Left lobe of liver (tissue), 2 donors: ENCODE measurements around the gene ATXN7L1. TPM values are rescaled to one million over a fixed set of nuclear protein-coding genes. Genes with fewer than 3 reads are reported as not detected.
A peak's percentile ranks its signal among the peaks of the same experiment; 100 is the strongest.

ENCODE experiments used
- ATAC-seq: fragments of 200-7000 bp; cut with Tn5 transposase; one replicate; pipeline ENCODE4 v1.9.1; 2020; ENCODE audit warnings: mild to moderate bottlenecking, moderate library complexity
- DNase-seq: peaks from one replicate; pipeline ENCODE4 v3.0.0-alpha.2; 2020; ENCODE audit warnings: low spot score
- total RNA-seq: library from RNA; stranded (reverse); gene quantifications from one replicate; pipeline ENCODE4 v1.2.1, GENCODE V29; 2021
- donor health status: DM: no; HTN: no; CAD: no; lungs with moderate emphysema.
- donor health status: DM: no; HTN: yes; CAD: no.

Gene ATXN7L1
- total RNA-seq, 1 donor from 2014 or later = 15.5 TPM

DNA sequence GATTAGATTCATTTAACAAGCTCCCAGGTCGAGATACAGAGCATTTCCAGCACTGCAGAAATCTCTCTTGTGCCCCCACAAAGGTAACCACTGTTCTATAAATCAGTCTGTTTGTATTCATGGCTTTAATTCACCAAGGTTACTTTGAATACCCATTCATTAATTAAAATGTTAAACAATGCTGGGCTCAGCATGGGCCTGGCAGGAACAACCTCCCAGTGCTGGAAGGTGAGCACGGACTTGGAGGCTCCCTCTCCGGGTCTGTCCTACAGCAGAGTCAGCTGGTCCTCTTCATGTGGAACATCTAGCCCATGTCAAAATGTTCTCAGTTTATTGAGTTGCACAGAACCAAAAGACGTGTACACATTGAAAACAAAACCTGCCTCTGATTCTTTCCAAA is 279.5 kb downstream of the ATXN7L1 start:
- ATAC-seq = no peak
- no peak for DNase-seq

DNA sequence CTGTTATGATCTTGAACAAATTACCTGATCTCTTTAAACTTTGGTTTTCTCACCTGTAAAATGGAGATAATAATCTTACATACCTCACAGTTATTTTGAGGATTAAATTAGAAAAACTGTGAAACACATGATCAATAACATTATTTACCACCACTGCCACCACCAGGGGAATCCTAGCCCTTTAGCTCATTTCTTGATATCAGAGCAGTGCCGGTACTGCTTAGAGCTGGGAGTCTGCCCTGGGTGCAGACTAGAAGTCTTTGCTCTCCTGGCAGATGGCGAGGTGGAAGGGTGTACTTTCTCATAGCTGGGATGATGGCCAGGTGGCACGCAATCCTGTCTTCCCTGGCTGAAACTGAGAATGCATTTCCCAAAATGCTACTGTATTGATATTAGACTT is 282.4 kb downstream of the ATXN7L1 start:
- ATAC-seq (peak; percentile 88), DNase-seq (peak; percentile 62)

DNA sequence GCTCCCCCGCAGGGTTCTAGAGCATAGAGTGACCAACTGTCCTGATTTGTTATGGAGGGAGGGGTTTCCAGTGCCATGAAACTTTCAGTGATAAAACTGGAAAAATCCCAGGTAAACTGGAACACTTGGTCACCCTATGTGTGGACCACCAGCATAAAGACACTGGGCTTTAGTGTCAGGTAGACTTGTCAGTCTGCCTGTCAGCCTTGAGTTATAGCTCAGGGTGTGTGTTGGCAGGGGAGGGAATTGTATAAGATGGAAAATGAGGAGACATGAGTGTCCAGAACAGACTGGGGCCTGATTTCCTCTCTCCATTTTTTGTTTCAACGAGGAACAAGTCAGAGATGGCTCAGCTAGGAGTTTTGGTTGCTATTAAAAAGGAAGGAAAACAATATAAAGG is 284.9 kb downstream of the ATXN7L1 start:
- DNase-seq (no peak), ATAC-seq (no peak)

DNA sequence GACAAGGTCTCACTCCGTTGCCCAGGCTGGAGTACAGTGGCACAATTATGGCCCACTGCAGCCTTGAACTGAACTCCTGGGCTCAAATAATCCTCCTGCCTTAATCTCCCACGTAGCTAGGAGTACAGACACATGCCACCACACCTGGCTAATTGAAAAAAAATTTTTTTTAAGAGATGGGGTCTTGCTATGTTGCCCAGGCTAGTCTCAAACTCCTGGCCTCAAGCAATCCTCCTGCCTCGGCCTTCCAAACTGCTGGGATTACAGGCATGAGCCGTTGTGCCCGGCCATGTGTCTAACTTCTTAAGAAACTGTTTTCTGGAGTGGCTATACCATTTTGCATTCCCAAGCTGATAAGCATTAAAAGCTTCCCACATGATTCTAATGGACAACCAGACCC is 285.6 kb downstream of the ATXN7L1 start:
- ATAC-seq (no peak), DNase-seq (no peak)

DNA sequence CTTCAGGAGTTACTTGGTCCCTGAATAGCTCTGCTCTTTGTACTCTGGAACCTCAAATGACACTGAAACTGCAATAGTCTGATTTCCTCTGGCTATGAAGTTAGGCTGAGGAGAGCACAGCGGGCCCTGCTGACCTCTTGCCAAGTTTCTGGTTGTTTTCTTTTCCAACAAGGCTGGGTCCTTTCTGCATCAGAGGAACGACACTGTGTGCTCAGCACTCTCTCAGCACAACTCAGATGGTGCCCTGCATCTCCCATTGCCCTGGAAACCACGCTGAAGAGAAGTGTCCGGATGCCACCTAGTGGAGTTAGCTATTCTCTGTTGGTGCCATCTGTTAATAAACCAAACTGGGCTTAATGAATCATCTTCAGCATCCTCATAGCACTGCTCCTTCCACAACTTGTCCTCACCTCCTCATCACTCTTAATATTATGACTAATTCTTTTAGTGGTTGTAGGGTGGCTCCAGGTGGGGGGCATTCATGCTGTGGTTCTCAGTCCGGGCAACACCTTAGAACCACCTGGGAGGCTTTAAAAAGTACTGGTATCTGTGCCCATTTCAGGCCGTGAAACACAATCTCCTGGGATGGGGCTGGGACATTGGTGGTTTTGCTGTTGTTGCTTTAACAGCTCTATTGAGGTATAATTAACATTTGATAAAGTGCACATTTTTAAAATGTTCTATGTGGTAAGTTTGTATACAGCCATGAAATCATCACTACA is 286.9 kb downstream of the ATXN7L1 start:
- DNase-seq = peak; percentile 51
- peak; percentile 96 for ATAC-seq

DNA sequence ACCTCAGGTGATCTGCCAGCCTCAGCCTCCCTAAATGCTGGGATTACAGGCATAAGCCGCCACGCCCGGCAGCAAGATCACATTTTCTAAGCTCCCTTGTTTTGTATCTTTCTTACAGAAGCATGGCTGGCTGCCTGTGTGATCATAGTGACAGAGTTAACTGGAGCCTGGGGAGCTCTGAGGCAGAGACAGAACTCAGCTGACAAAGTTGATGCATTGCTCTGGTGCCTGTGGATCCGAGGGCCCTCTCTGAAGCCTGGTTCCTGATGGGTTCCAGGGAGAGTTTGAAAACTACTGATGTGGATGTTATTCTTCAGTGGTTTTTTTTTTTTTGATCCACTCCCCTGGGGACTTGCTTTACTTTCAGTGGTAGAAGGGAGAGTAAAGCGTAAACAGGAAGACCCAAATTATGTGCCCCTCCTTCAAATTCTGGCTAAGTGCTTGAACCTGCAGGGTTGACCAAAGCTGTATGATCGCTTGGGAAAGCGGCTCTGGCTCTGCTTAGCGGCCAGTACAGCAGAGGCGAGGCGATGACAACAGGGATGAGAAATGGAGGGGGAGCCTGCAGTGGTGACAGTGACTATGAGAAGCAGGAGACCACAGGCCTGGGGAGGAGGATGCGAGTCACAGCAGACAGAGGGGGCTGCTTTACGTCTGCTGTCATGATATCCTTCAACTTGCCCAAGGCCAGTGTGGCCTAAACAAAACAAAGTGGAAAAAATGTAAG is 288.3 kb downstream of the ATXN7L1 start:
- DNase-seq = no peak
- no peak for ATAC-seq

DNA sequence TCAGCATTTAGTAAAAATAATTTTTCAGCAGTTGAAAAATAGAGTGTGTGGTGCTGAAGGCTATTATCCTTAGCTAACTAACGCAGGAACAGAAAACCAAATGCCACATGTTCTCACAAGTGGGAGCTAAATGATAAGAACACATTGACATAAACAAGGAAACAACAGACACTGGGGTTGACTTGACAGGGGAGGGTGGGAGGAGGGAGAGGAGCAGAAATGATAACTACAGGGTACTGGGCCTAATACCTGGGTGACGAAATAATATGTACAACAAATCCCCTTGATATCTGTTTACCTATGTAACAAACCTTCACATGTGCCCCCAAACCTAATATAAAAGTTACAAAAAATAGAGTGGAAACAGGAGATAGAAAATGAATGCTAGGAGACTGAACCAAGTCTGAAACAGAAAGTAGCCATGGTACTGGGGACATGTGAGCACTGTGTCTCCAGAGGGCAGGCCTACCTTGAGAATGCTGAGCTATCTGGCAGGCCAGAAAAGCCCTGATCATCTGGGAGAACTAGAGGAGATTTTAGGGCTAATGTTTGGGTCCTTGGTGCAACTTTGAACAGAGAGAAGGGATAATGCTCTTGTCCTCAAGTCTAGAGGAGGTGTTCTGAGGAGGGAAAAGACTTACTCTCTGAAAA is 290.4 kb downstream of the ATXN7L1 start:
- ATAC-seq (no peak), DNase-seq (no peak)

DNA sequence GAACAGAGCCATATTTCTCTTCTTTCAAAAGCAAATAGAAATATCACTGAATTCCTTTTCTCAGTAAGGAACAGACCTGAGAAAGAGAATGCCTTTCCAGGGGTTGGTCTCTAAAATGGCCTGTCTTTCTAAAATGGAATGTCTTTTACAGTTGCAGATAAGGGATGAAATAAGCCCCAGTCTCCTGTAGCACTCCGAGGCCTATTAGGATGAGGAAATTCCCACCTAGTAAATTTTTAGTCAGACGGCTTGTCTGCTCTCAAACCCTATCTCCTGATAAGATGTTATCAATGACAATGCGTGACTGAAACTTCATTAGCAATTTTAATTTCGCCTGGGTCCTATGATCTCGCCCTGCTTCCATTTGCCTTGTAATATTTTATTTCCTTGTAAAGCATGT is 292.2 kb downstream of the ATXN7L1 start:
- DNase-seq (no peak), ATAC-seq (no peak)

DNA sequence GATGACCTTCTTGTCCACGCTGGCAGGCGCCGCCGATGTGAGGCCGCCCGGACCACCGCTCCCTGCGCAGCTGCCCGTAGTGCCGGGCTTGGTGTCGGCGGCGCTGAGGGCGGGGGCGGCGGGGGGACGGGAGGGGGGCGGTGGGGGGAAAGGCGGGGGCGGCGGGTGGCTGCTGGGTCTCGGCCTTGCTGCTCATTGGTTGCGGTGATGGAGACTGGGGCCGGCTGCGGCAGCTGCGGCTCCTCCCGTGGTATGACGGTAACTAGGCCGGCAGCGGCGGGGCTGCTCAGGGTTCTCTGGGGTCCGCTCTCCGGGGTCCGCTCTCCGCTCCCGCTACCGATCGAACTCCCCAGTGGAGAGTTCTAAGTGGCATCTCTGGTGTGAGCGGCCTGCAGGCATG is 293.3 kb downstream of the ATXN7L1 start:
- DNase-seq = no peak
- ATAC-seq = no peak

DNA sequence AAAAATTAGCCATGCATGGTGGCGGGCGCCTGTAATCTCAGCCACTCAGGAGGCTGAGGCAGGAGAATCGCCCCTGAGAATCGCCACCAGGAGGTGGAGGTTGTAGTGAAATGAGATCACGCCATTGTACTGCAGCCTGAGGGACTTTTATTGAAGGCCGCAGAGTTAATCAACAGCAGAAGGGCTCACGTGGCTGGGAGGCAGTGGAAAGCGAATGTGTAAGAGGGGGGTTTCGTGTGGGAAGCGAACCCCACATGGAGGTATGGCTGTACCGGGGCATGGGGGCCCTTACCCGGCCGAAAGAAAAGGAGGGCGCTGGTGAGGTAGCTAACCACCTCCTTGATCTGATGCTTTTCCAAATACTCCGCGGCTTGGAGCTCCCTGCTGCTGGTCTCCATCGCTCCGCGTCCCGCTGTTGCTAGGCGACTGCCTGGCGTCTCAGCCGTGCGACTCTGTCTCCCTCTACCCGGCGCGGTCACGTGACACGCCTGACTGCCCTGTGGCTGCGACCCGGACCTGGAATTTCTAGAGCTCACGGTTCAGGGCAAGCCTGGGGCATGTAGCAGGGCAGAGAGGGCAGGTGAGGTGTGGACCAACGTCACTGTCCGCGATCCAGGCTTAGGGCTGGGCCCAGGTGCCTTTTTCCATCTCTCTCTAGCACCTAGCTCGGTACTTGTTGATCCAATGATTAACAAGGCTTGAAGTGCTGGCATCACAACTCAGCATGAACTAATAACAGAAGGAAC is 295.2 kb downstream of the ATXN7L1 start, which contains the start of gene EFCAB10:
Gene EFCAB10 (minus strand): TSS at position 428 of the 746 bp plus-strand sequence. CDS start 30 bp downstream, at position 398.
- ATAC-seq = peak; percentile 72

DNA sequence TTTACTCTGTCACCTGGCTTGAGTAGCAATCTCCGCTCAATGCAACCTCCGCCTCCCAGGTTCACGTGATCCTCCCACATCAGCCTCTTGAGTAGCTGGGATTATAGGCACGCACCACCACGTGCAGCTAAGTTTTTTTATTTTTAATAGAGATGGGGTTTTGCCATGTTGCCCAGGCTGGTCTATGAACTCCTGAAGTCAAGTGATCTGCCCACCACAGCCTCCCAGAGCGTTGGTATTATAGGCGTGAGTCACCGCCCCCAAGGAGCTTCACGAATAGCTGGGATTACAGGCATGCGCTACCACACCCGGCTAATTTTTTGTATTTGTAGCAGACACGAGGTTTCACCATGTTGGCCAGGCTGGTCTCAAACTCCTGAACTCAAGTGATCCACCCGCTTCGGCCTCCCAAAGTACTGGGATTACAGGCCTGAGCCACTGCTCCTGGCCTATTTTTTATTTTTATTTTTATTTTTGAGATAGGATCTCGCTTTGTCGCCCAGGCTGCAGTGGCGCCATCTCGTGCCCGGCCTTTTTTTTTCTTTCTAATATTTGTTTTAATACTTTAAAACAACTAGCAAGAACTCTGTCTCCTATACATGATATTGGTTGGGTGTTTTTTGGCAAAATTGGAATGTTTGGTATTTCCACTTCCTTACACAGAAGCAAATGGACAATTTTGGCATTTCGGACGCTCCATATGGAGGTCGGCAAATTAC is 296.2 kb downstream of the ATXN7L1 start:
- DNase-seq = no peak

More for the DNA sequence above, 295.2 kb downstream of the ATXN7L1 start, which contains the start of gene EFCAB10:
- peak; percentile 54 for DNase-seq

DNA sequence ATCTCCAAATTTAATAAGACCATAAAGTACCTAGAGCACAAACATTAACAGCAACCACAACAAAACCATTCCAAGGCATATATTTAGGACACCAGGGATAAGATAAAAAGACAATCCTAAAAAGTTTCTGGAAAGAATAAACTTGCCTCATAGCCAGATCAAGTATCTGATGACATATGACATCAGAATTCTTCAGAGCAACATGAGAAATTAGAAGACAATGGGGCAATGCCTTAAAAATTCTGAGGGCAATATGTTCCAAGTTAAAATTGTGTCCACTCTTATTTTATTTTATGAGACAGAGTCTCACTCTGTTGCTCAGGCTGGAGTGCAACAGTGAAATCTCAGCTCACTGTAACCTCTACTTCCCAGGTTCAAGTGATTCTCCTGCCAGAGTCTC is 297.9 kb downstream of the ATXN7L1 start:
- ATAC-seq = no peak
- no peak for DNase-seq

More for the DNA sequence above, 296.2 kb downstream of the ATXN7L1 start:
- ATAC-seq = no peak

DNA sequence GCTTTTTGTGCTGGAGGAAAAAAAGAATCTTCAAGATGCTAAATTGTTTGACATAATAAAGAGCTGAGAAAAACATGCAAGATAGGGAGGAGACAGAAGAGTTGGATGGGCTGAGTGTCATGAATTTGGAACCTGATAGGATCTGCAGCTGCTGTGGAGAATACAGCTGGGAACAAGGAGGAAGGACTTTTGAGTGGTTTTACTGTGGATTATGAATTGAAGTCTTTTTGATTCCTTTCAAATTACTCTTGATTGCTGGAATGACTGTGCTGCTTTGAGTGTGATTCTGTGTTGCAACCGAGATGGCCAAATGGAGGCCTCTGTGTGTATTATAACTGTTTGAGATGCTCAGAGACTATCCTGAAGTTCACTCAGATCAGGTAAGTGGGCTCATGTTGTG is 299.1 kb downstream of the ATXN7L1 start:
- ATAC-seq = no peak

DNA sequence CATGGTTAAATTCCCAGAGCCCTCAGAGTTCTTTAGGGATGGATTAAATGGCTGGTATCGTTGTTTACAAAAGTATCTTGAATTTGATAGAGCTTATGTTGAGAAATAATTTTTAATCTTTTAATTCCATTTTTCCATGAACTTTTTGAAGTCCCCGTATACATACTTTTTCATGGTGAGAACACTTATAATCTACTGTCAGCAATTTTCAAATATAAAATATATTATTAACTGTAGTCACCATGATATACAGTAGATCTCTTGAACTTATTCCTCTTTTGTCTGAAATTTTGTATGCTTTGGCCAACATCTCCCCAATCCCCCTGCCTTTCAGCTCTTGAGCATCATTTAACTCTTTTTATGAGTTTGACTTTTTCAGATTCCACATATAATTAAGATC is 304.5 kb downstream of the ATXN7L1 start:
- no peak for DNase-seq
- ATAC-seq = no peak

More for the DNA sequence above, 299.1 kb downstream of the ATXN7L1 start:
- DNase-seq = no peak

DNA sequence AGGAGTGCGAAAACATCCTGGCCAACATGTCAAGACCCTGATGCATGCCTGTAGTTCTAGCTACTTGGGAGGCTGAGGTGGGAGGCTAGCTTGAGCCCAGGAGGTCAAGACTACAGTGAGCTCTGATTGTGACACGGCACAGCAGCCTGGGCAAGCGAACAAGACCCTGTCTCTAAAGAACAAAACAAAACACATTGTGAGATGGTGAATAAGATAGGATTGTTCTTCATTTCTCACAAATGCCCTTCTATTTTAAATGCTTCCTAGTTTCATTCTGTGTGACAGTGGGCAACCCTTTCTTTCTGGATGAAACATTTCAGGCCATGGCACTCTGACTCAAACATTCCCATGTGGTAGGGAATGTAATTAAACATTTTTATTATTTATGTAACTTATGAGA is 308.6 kb downstream of the ATXN7L1 start:
- ATAC-seq (no peak), DNase-seq (no peak)

DNA sequence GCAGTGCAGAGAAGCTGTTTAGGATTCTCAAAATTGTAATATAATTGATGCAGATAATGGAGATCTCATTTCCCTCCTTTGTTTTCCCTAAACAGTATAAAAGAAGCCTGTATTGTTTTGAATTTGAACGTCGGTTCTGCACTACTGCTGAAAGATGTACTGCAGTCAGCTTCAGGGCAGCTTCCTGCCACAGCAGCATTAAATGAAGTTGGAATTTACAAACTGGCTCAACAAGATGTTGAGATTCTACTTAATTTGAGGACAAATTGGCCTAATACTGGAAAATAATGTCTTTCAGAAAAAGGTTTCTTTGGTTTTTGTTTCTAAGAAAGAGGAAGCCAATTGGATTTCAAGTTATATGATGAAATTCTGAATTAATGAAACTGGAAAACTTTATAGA is 309.4 kb downstream of the ATXN7L1 start:
- no peak for DNase-seq

DNA sequence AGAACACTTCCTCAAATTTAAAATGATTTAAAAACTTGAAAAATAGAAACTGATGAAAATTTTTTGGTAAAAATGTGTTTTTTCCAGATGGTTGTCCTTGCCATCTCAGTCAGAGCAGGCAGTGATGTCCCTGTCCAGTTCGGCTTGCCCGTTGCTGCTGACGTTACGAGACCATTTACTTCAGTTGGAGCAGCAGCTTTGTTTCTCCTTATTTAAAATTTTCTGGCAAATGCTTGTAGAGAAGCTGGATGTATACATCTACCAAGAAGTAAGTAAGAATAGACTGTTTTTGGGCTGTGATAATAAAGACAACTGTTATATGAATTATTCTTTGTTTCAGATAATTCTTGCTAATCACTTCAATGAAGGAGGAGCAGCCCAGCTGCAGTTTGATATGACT is 311.2 kb downstream of the ATXN7L1 start:
- ATAC-seq = no peak
- DNase-seq = no peak

More for the DNA sequence above, 309.4 kb downstream of the ATXN7L1 start:
- ATAC-seq = no peak

DNA sequence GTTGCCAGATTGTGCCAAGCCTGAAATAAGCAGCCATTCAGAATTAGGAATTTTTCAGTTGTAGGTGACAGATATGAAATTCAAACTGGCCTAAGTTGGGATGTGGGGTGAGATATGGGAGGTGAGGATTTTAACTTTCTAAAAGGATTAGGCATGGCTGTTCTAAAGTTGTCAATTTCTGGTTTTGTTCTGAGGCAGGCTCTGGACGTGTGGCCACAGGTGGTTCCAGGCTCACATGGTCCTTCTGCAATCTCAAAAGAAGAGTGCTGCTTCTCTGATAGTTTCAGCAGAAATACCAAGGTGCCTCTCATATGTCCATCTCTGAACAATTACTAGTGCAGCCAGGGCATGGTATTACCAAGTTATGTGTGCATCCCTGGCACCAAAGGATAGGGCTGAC is 316.5 kb downstream of the ATXN7L1 start:
- no peak for DNase-seq
- ATAC-seq = no peak
